HepG2 (cell line): ENCODE results near the gene ICAM5. TPM values are rescaled to one million over a fixed set of nuclear protein-coding genes. Genes with fewer than 3 reads are reported as not detected.
A peak's percentile ranks its signal among the peaks of the same experiment; 100 is the strongest.

ENCODE experiments used
- ADNP ChIP-seq: sonication (generic); formaldehyde crosslinking; IDR thresholded peaks from 2 replicates; pipeline ENCODE4 v1.4.0; 2020; ENCODE audit warnings: missing genetic modification reagents
- CEBPG ChIP-seq: IDR thresholded peaks from 2 replicates; pipeline ENCODE4 v1.6.1; 2016
- HMGXB3 ChIP-seq: sonication (generic); formaldehyde crosslinking; IDR thresholded peaks from 2 replicates; pipeline ENCODE4 v1.4.0; 2020; ENCODE audit warnings: missing genetic modification reagents, borderline replicate concordance
- HNF4A ChIP-seq: sonication (generic); formaldehyde crosslinking; IDR thresholded peaks from 2 replicates; pipeline ENCODE4 v1.4.0; 2020; ENCODE audit warnings: missing genetic modification reagents
- MIXL1 ChIP-seq: IDR thresholded peaks from 2 replicates; pipeline ENCODE4 v1.6.1; 2016
- MNT ChIP-seq: fragments of 450-650 bp; IDR thresholded peaks from 2 replicates; pipeline ENCODE4 v1.6.1; 2016
- MXI1 ChIP-seq: IDR thresholded peaks from 3 replicates; pipeline ENCODE4 v1.6.1; 2012; ENCODE audit warnings: low read depth, low read length, inconsistent platforms, borderline replicate concordance
- NFE2 ChIP-seq: sonication (generic); formaldehyde crosslinking; IDR thresholded peaks from 2 replicates; pipeline ENCODE4 v1.4.0; 2020; ENCODE audit warnings: missing genetic modification reagents
- POLR2AphosphoS5 ChIP-seq: IDR thresholded peaks from 2 replicates; pipeline ENCODE4 v1.6.1; 2012; ENCODE audit warnings: low read depth, low read length
- RXRB ChIP-seq: IDR thresholded peaks from 2 replicates; pipeline ENCODE4 v1.6.1; 2016; ENCODE audit warnings: borderline replicate concordance, missing genetic modification reagents, missing compliant biosample characterization
- SRSF9 ChIP-seq: fragments of 200-400 bp; formaldehyde crosslinking; IDR thresholded peaks from 2 replicates; pipeline ENCODE4 v1.6.1; 2018; ENCODE audit warnings: borderline replicate concordance, mild to moderate bottlenecking, low read depth, low read length; ENCODE audit not compliant: insufficient read depth, poor library complexity, severe bottlenecking
- TEF ChIP-seq: sonication (generic); formaldehyde crosslinking; IDR thresholded peaks from 2 replicates; pipeline ENCODE4 v1.5.0; 2020; ENCODE audit warnings: missing genetic modification reagents
- THRA ChIP-seq: sonication (generic); formaldehyde crosslinking; IDR thresholded peaks from 2 replicates; pipeline ENCODE4 v1.4.0; 2020; ENCODE audit warnings: missing genetic modification reagents, borderline replicate concordance
- ZBTB20 ChIP-seq: sonication (generic); formaldehyde crosslinking; IDR thresholded peaks from 2 replicates; pipeline ENCODE4 v1.8.1; 2023; ENCODE audit warnings: missing genetic modification reagents, low read depth, mild to moderate bottlenecking, borderline replicate concordance
- ZC3H13 ChIP-seq: sonication (generic); formaldehyde crosslinking; IDR thresholded peaks from 2 replicates; pipeline ENCODE4 v1.8.1; 2023; ENCODE audit warnings: mild to moderate bottlenecking, missing genetic modification reagents, moderate library complexity
- ZNF10 ChIP-seq: sonication (generic); formaldehyde crosslinking; IDR thresholded peaks from 2 replicates; pipeline ENCODE4 v1.4.0; 2020; ENCODE audit warnings: mild to moderate bottlenecking, low read depth, missing genetic modification reagents, borderline replicate concordance
- ZNF121 ChIP-seq: sonication (generic); formaldehyde crosslinking; IDR thresholded peaks from 2 replicates; pipeline ENCODE4 v1.5.0; 2020; ENCODE audit warnings: mild to moderate bottlenecking, missing genetic modification reagents
- ZNF232 ChIP-seq: sonication (generic); formaldehyde crosslinking; IDR thresholded peaks from 2 replicates; pipeline ENCODE4 v1.4.0; 2020; ENCODE audit warnings: missing genetic modification reagents, borderline replicate concordance
- ZNF34 ChIP-seq: sonication (generic); formaldehyde crosslinking; IDR thresholded peaks from 2 replicates; pipeline ENCODE4 v1.4.0; 2020; ENCODE audit warnings: mild to moderate bottlenecking, missing genetic modification reagents, borderline replicate concordance
- ZNF672 ChIP-seq: sonication (generic); formaldehyde crosslinking; IDR thresholded peaks from 2 replicates; pipeline ENCODE4 v1.8.1; 2022; ENCODE audit warnings: missing genetic modification reagents
- ZNF713 ChIP-seq: sonication (generic); formaldehyde crosslinking; IDR thresholded peaks from 2 replicates; pipeline ENCODE4 v1.4.0; 2020; ENCODE audit warnings: mild to moderate bottlenecking, missing genetic modification reagents
- ZNF737 ChIP-seq: sonication (generic); formaldehyde crosslinking; IDR thresholded peaks from 2 replicates; pipeline ENCODE4 v1.5.0; 2020; ENCODE audit warnings: missing genetic modification reagents, mild to moderate bottlenecking, borderline replicate concordance
- polyA plus RNA-seq, 8 experiments: library from polyadenylated mRNA; depleted of rRNA in 3 of 8; stranded (reverse) in 7 of 8; unstranded in 1 of 8; fragments of >200 nt; fragmentation: Illumina TruSeq in 4 of 8; extraction: Trizol in 4 of 8; gene quantifications; 2 replicates each; pipeline versions ENCODE4 v1.2.1 to v1.2.3, GENCODE V29; 2011 to 2016; ENCODE audit warnings: low read depth in 4 of 8, missing spikeins in 1 of 8, mixed read lengths in 1 of 8; ENCODE audit not compliant: insufficient read depth in 1 of 8
- total RNA-seq, 5 experiments: library from RNA; depleted of rRNA; stranded (reverse); fragments of >200 nt; fragmentation: Illumina TruSeq; extraction: Trizol; gene quantifications; 2 replicates each; pipeline ENCODE4 v1.2.3, GENCODE V29; 2016; ENCODE audit warnings: low read depth in 1 of 5

Gene ICAM5
- total and polyA plus RNA-seq, 2 of the 13 experiments (the other 11 are each of a cell fraction or from before 2014, with no cell fraction given), result 0.46 to 1.6 TPM

- TF ChIP-seq ZNF713, result no peak
- TF ChIP-seq ZC3H13 (CRISPR knock-in tag), result no peak
- no peak for TF ChIP-seq ZNF737
- peak; percentile 90 for TF ChIP-seq HNF4A (CRISPR knock-in tag)
- TF ChIP-seq TEF, result no peak
- peak; percentile 27; the same call in 1 of the 2 replicates for TF ChIP-seq POLR2AphosphoS5
- TF ChIP-seq CEBPG, result 0 out of 2 replicates have a peak, but pooled peaks have one; percentile 13
- no peak for TF ChIP-seq THRA (CRISPR knock-in tag)
- no peak for TF ChIP-seq SRSF9
- no peak for TF ChIP-seq ZNF10 (CRISPR knock-in tag)
- no peak for TF ChIP-seq ZNF672 (CRISPR knock-in tag)
- TF ChIP-seq MNT, result no peak
- TF ChIP-seq HMGXB3 (CRISPR knock-in tag), result 0 out of 2 replicates have a peak, but pooled peaks have one; percentile 13
- TF ChIP-seq MIXL1 (CRISPR knock-in tag), result no peak
- no peak for TF ChIP-seq ZNF34 (CRISPR knock-in tag)
- peak; percentile 55; the same call in 1 of the 3 replicates for TF ChIP-seq MXI1
- TF ChIP-seq RXRB, result 0 out of 2 replicates have a peak, but pooled peaks have one; percentile 25
- peak; percentile 97 for TF ChIP-seq ZBTB20 (CRISPR knock-in tag)
- TF ChIP-seq NFE2, result no peak
- 0 out of 2 replicates have a peak, but pooled peaks have one; percentile 11 for TF ChIP-seq ZNF232 (CRISPR knock-in tag)
- TF ChIP-seq ADNP, result no peak
- peak; percentile 28; the same call in 1 of the 2 replicates for TF ChIP-seq ZNF121
These were observed 42.6 kb downstream of the ICAM5 start (continued) for GRCh38 chr19:10332158-10332964.
